ENCODE measurements around the gene BANP.

BANP gene

GRCh38 chr16:87954826-87955225, 3.6 kb downstream of the BANP start:
- no peak for DNase-seq (ENCODE audit: low read depth)
- no peak for TF ChIP-seq CTCF (IDR thresholded peaks at IDR 0.05; ENCODE audit: control insufficient read depth, insufficient read depth, low read depth, low read length, missing control alignments)
- H3K4me3 ChIP-seq (ENCODE audit: control insufficient read depth, low read depth, low read length), result no peak overlapping the region

GRCh38 chr16:87955302-87956097, 4.3 kb downstream of the BANP start:
- no peak overlapping the region for H3K4me3 ChIP-seq (ENCODE audit: control insufficient read depth, low read depth, low read length)
- no peak for TF ChIP-seq CTCF (IDR thresholded peaks at IDR 0.05; ENCODE audit: control insufficient read depth, insufficient read depth, low read depth, low read length, missing control alignments)
- no peak for DNase-seq (ENCODE audit: low read depth)

GRCh38 chr16:87956098-87956364, 4.8 kb downstream of the BANP start:
- no peak for TF ChIP-seq CTCF (IDR thresholded peaks at IDR 0.05; ENCODE audit: control insufficient read depth, insufficient read depth, low read depth, low read length, missing control alignments)
- DNase-seq (ENCODE audit: low read depth), result no peak

GRCh38 chr16:87956365-87957231, 5.4 kb downstream of the BANP start:
- DNase-seq (ENCODE audit: low read depth), result no peak
- TF ChIP-seq CTCF (IDR thresholded peaks at IDR 0.05; ENCODE audit: control insufficient read depth, insufficient read depth, low read depth, low read length, missing control alignments), result no peak
- H3K4me3 ChIP-seq (ENCODE audit: control insufficient read depth, low read depth, low read length), result no peak overlapping the region

More at GRCh38 chr16:87956098-87956364, 4.8 kb downstream of the BANP start:
- H3K4me3 ChIP-seq (ENCODE audit: control insufficient read depth, low read depth, low read length), result no peak overlapping the region

GRCh38 chr16:87957296-87958094, 6.3 kb downstream of the BANP start:
- DNase-seq (ENCODE audit: low read depth), result no peak
- no peak for TF ChIP-seq CTCF (IDR thresholded peaks at IDR 0.05; ENCODE audit: control insufficient read depth, insufficient read depth, low read depth, low read length, missing control alignments)
- H3K4me3 ChIP-seq (ENCODE audit: control insufficient read depth, low read depth, low read length), result no peak overlapping the region

- TF ChIP-seq CTCF (IDR thresholded peaks at IDR 0.05; ENCODE audit: control insufficient read depth, insufficient read depth, low read depth, low read length, missing control alignments), result no peak
- H3K4me3 ChIP-seq (ENCODE audit: control insufficient read depth, low read depth, low read length), result no peak overlapping the region
- no peak for DNase-seq (ENCODE audit: low read depth)
Observed at GRCh38 chr16:87958632-87959031, 7.4 kb downstream of the BANP start.
